Measurements from ENCODE around the gene MDM1. TPM values are rescaled to one million over a fixed set of nuclear protein-coding genes. Genes with fewer than 3 reads are reported as not detected.

Gene MDM1
- polyA plus RNA-seq, 3 donors: 6.7 to 10.9 (median 10.3) TPM

DNA sequence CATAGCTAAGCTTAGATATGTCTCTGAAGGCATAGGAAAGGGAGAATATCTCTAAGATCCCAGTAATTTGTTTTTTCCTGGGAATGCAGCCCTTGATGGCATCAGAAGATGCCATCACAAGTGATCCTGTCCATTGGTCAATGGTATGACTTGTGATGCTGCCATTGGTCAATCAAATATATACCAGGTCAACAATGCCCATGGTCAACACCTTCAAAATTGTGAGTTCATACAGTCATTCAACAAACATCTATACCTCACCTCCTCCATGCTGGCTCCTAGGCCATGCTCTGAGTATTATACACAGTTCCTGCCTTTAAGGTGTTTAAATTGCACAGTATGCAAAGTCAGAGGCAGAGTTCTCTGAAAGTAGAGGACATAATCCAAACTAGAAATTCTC lies 59.4 kb downstream of the MDM1 start:
- no peaks in the 10 kb centered on the region for H3K9me3 Mint-ChIP-seq
- H3K27ac ChIP-seq (ENCODE audit: low read depth in 1 of 2, low read length in 2 of 2): no peak overlapping the region
- no peak overlapping the region for H3K4me3 Mint-ChIP-seq
- H3K4me3 ChIP-seq (replicated peaks in 1 of 3; ENCODE audit: low read depth in 2 of 3, low read length in 3 of 3): no peak overlapping the region
- no peaks in the 10 kb centered on the region for H3K9me3 ChIP-seq (replicated peaks in 1 of 2; ENCODE audit: control insufficient read depth in 1 of 2, insufficient read depth in 1 of 2, low read length in 2 of 2)
- no peaks in the 10 kb centered on the region for H4K20me1 ChIP-seq (ENCODE audit: insufficient read depth, low read length)
- H3K4me2 ChIP-seq (replicated peaks; ENCODE audit: extremely low read depth, low read length, poor library complexity, severe bottlenecking): no peak overlapping the region
- H3K4me1 Mint-ChIP-seq: peaks cover 22% of the 10 kb centered on the region
- no peak overlapping the region for H2AFZ ChIP-seq (ENCODE audit: insufficient read depth, low read depth, low read length, poor library complexity, severe bottlenecking)
- DNase-seq: no peak
- TF ChIP-seq, protein P1, sequence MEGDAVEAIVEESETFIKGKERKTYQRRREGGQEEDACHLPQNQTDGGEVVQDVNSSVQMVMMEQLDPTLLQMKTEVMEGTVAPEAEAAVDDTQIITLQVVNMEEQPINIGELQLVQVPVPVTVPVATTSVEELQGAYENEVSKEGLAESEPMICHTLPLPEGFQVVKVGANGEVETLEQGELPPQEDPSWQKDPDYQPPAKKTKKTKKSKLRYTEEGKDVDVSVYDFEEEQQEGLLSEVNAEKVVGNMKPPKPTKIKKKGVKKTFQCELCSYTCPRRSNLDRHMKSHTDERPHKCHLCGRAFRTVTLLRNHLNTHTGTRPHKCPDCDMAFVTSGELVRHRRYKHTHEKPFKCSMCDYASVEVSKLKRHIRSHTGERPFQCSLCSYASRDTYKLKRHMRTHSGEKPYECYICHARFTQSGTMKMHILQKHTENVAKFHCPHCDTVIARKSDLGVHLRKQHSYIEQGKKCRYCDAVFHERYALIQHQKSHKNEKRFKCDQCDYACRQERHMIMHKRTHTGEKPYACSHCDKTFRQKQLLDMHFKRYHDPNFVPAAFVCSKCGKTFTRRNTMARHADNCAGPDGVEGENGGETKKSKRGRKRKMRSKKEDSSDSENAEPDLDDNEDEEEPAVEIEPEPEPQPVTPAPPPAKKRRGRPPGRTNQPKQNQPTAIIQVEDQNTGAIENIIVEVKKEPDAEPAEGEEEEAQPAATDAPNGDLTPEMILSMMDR (IDR thresholded peaks at IDR 0.05): no peak
- H3K36me3 ChIP-seq (replicated peaks in 1 of 2; ENCODE audit: control insufficient read depth in 1 of 2, insufficient read depth in 2 of 2, low read length in 2 of 2): no peaks in the 10 kb centered on the region
- no peak overlapping the region for H3K9ac ChIP-seq (ENCODE audit: insufficient read depth, low read length, poor library complexity, severe bottlenecking)
- peaks cover 7 to 13% of the 10 kb centered on the region in 2 donors for H3K4me1 ChIP-seq (ENCODE audit: control insufficient read depth in 1 of 2, insufficient read depth in 2 of 2, low read length in 2 of 2)
- no peaks in the 10 kb centered on the region for H3K27me3 ChIP-seq (ENCODE audit: control insufficient read depth in 2 of 2, insufficient read depth in 2 of 2, low read length in 2 of 2)
- no peaks in the 10 kb centered on the region for H3K36me3 Mint-ChIP-seq
- no peak overlapping the region for H3K27ac Mint-ChIP-seq
- no peaks in the 10 kb centered on the region for H3K79me2 ChIP-seq (ENCODE audit: insufficient read depth, low read length)
- intact Hi-C loops (cut with micrococcal nuclease): no loop called here
- peaks cover 0 to 2% (median 2%) of the 10 kb centered on the region in 3 donors for H3K27me3 Mint-ChIP-seq (ENCODE audit: low read depth in 3 of 3)

DNA sequence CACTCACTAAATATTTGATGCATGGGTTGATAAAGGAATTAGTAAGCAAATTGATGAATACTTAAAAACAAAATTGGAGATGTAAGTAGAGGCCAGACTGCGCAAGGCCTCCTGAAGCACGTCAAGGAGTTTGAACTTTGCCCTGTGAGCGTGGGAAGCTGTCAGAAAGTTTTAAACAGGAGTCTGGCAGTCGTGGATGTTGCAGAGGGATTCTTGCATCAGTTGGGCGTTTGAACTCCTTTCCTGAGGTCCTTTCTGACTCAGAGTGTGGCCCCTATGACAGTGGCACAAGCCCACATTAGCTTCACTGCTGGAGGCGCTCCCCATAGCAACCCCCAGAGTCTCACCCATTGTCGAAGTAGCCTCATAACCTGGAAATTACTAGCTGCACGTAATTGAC lies 60.8 kb downstream of the MDM1 start:
- H3K9ac ChIP-seq (ENCODE audit: insufficient read depth, low read length, poor library complexity, severe bottlenecking): no peak overlapping the region
- H3K36me3 ChIP-seq (replicated peaks in 1 of 2; ENCODE audit: control insufficient read depth in 1 of 2, insufficient read depth in 2 of 2, low read length in 2 of 2): no peaks in the 10 kb centered on the region
- no peaks in the 10 kb centered on the region for H3K9me3 Mint-ChIP-seq
- H3K27me3 ChIP-seq (ENCODE audit: control insufficient read depth in 2 of 2, insufficient read depth in 2 of 2, low read length in 2 of 2): no peaks in the 10 kb centered on the region
- peaks cover 32% of the 10 kb centered on the region for H3K4me1 Mint-ChIP-seq
- TF ChIP-seq, protein P1 (IDR thresholded peaks at IDR 0.05): no peak
- H3K4me1 ChIP-seq (ENCODE audit: control insufficient read depth in 1 of 2, insufficient read depth in 2 of 2, low read length in 2 of 2): peaks cover 17 to 26% of the 10 kb centered on the region in 2 donors
- no peak overlapping the region for H2AFZ ChIP-seq (ENCODE audit: insufficient read depth, low read depth, low read length, poor library complexity, severe bottlenecking)
- H3K4me3 ChIP-seq (replicated peaks in 1 of 3; ENCODE audit: low read depth in 2 of 3, low read length in 3 of 3): no peak overlapping the region
- peaks cover 0 to 4% (median 0%) of the 10 kb centered on the region in 3 donors for H3K27me3 Mint-ChIP-seq (ENCODE audit: low read depth in 3 of 3)
- H3K4me3 Mint-ChIP-seq: no peak overlapping the region
- H3K27ac ChIP-seq (ENCODE audit: low read depth in 1 of 2, low read length in 2 of 2): no peak overlapping the region
- no peak overlapping the region for H3K27ac Mint-ChIP-seq
- no peaks in the 10 kb centered on the region for H3K9me3 ChIP-seq (replicated peaks in 1 of 2; ENCODE audit: control insufficient read depth in 1 of 2, insufficient read depth in 1 of 2, low read length in 2 of 2)
- no peak for DNase-seq
- intact Hi-C loops (cut with micrococcal nuclease): no loop called here
- H3K4me2 ChIP-seq (replicated peaks; ENCODE audit: extremely low read depth, low read length, poor library complexity, severe bottlenecking): no peak overlapping the region
- H4K20me1 ChIP-seq (ENCODE audit: insufficient read depth, low read length): no peaks in the 10 kb centered on the region
- H3K79me2 ChIP-seq (ENCODE audit: insufficient read depth, low read length): no peaks in the 10 kb centered on the region
- 79% methylated on average over 7 of the region's 8 CpGs for WGBS (ENCODE audit: insufficient coverage)
- H3K36me3 Mint-ChIP-seq: no peaks in the 10 kb centered on the region

All from CD14-positive monocyte (primary cell).